Lower leg skin (tissue), 4 donors: ENCODE data around the gene OR2A14. TPM values are rescaled to one million over a fixed set of nuclear protein-coding genes. Genes with fewer than 3 reads are reported as not detected.
"Not testable (repeated sequence)": the region's sequence is repeated elsewhere in the genome, so short reads cannot be mapped to it uniquely, and the experiment has no call there.

Experiments used
- DNase-seq, 2 donors: peaks; one replicate each; pipeline ENCODE4 v3.0.0-alpha.2; 2019; ENCODE audit warnings: low spot score in 2 of 2
- H3K4me3 ChIP-seq: fragments of 200-600 bp; sonication (generic); 2 replicates; pipeline ENCODE4 v1.5.1; 2017; ENCODE audit warnings: mild to moderate bottlenecking, low read depth; ENCODE audit not compliant: poor library complexity, severe bottlenecking
- CTCF ChIP-seq, 3 donors: fragments of 450-650 bp; IDR thresholded peaks; one replicate each; pipeline ENCODE4 v1.5.1; 2016; ENCODE audit warnings: antibody characterized with exemption in 3 of 3, mild to moderate bottlenecking in 3 of 3, moderate library complexity in 2 of 3
- POLR2A ChIP-seq, 2 donors: fragments of 450-650 bp; IDR thresholded peaks; one replicate each; pipeline ENCODE4 v1.6.1; 2016 to 2017; ENCODE audit warnings: antibody characterized with exemption in 2 of 2, mild to moderate bottlenecking in 1 of 2, moderate library complexity in 1 of 2
- WGBS, 2 donors: methylation state at CpG; one replicate each; pipeline ENCODE4 v1.1.5; 2018; 5-methylcytosine and 5-hydroxymethylcytosine counted together
- intact Hi-C: fragments of 100-400 bp; cut with DNase I; formaldehyde crosslinking; loops from one replicate; pipeline ENCODE4 v1.15.0; 2023; ENCODE audit warnings: low total_unique reads
- total RNA-seq, 4 donors: library from RNA; depleted of rRNA; stranded (reverse); fragments of >200 nt; gene quantifications; one replicate each; pipeline ENCODE4 v1.1.0, GENCODE V29; 2016

OR2A14 gene
- total RNA-seq, 4 donors from 2014 or later, result not detected

GRCh38 chr7:144148224-144148827 is 25.4 kb downstream of the OR2A14 start:
- DNase-seq, result no peak
- 80 to 83% methylated on average over 2 of the region's 2 CpGs for WGBS, 2 donors
- intact Hi-C loops, result no loop called here
- TF ChIP-seq CTCF (IDR thresholded peaks at IDR 0.05), result no peak
- no peak for TF ChIP-seq POLR2A (IDR thresholded peaks at IDR 0.05)
- no peak overlapping the region for H3K4me3 ChIP-seq

- 78 to 83% methylated on average over 1 of the region's 1 CpG for WGBS, 2 donors
- H3K4me3 ChIP-seq, result no peak overlapping the region
- DNase-seq, result no peak
- intact Hi-C loops, result no loop called here
- no peak for TF ChIP-seq POLR2A (IDR thresholded peaks at IDR 0.05)
Observed at GRCh38 chr7:144158861-144159260, 35.9 kb downstream of the OR2A14 start.

GRCh38 chr7:144164784-144165183 is 41.8 kb downstream of the OR2A14 start:
- no peak for DNase-seq
- TF ChIP-seq POLR2A (IDR thresholded peaks at IDR 0.05), result no peak
- no peak for TF ChIP-seq CTCF (IDR thresholded peaks at IDR 0.05)
- WGBS, 2 donors, result 70 to 75% methylated on average over 2 of the region's 2 CpGs
- intact Hi-C loops, result no loop called here
- no peak overlapping the region for H3K4me3 ChIP-seq

GRCh38 chr7:144171594-144172350 is 48.8 kb downstream of the OR2A14 start:
- H3K4me3 ChIP-seq, DNase-seq, intact Hi-C loops: not testable (repeated sequence)
- whole genome bisulfite sequencing, 2 donors, result 76 to 80% methylated on average over 3 to 4 of the region's 4 CpGs

GRCh38 chr7:144174613-144175012 is 51.6 kb downstream of the OR2A14 start:
- intact Hi-C loops, result no loop called here
- H3K4me3 ChIP-seq, result no peak overlapping the region
- WGBS, 2 donors, result 93 to 97% methylated on average over 5 of the region's 5 CpGs
- DNase-seq, result no peak
- TF ChIP-seq POLR2A (IDR thresholded peaks at IDR 0.05) (no peak), CTCF (IDR thresholded peaks at IDR 0.05) (no peak)

- H3K4me3 ChIP-seq, DNase-seq, intact Hi-C loops: not testable (repeated sequence)
- 8 to 14% methylated on average over 2 to 3 of the region's 10 CpGs for WGBS, 2 donors
Observed at GRCh38 chr7:144178380-144179164, 55.6 kb downstream of the OR2A14 start.

GRCh38 chr7:144179165-144179479 is 56.1 kb downstream of the OR2A14 start:
- H3K4me3 ChIP-seq, DNase-seq, intact Hi-C loops: not testable (repeated sequence)
- no CpG with 5 or more reads among the region's 2 CpGs for WGBS, 2 donors

Other genes with a start within 250 kb of the OR2A14 start
- gene TCAF1, start 221.0 kb upstream of the OR2A14 start, total RNA-seq, result 10 to 100 TPM; 23.1 to 40.9 (median 30.2) TPM
- gene OR2F2, start 187.9 kb upstream of the OR2A14 start, total RNA-seq, result not detected
- not detected for gene OR2F1, start 168.3 kb upstream of the OR2A14 start, total RNA-seq
- not detected for gene OR6B1, start 122.9 kb upstream of the OR2A14 start, total RNA-seq
- gene OR2A5, start 74.2 kb upstream of the OR2A14 start, total RNA-seq, result not detected
- gene OR2A25, start 53.4 kb upstream of the OR2A14 start, total RNA-seq, result not detected
- gene OR2A12, start 36.9 kb upstream of the OR2A14 start, total RNA-seq, result not detected
- not detected for gene OR2A2, start 13.6 kb upstream of the OR2A14 start, total RNA-seq
- gene CTAGE4, start 60.3 kb downstream of the OR2A14 start, total RNA-seq, result 10 to 100 TPM in 2 of 4 donors, 1 to 10 TPM in 2; 4.8 to 28.2 (median 13.0) TPM
- 10 to 100 TPM; 16.9 to 23.4 (median 20.9) TPM for gene ARHGEF35, start 72.7 kb downstream of the OR2A14 start, total RNA-seq
- gene OR2A42, start 116.4 kb downstream of the OR2A14 start, total RNA-seq, result under 1 TPM in 1 of 4 donors, not detected in 3; 0.59 TPM
- 10 to 100 TPM; 11.2 to 52.1 (median 19.3) TPM for gene OR2A7, start 141.6 kb downstream of the OR2A14 start, total RNA-seq
- gene CTAGE8, start 146.1 kb downstream of the OR2A14 start, total RNA-seq, result 1 to 10 TPM; 1.6 to 9.7 (median 4.5) TPM
- gene OR2A1, start 189.2 kb downstream of the OR2A14 start, total RNA-seq, result under 1 TPM in 3 of 4 donors, not detected in 1; 0.03 to 0.84 (median 0.59) TPM
- gene ARHGEF5, start 232.2 kb downstream of the OR2A14 start, total RNA-seq, result 100 to 1,000 TPM in 1 of 4 donors, 10 to 100 TPM in 3; 73.7 to 141 (median 81.4) TPM